K562 (cell line): ENCODE results near the gene PLGRKT. TPM values are rescaled to one million over a fixed set of nuclear protein-coding genes. Genes with fewer than 3 reads are reported as not detected.

Experiments
- ATAC-seq: fragments of 200-7000 bp; cut with Tn5 transposase; 3 replicates; pipeline ENCODE4 v1.9.1; 2020; ENCODE audit warnings: moderate library complexity
- BruUV-seq: library from RNA; stranded (reverse); fragments of 400-500 nt; replicated peaks from 2 replicates; lab custom pipeline; 2021; lab: Mats Ljungman, UMichigan
- CTCF ChIA-PET: fragments of 300-600 bp; formaldehyde crosslinking; extraction: SDS; loops from one replicate; lab custom pipeline; 2021; ENCODE audit warnings: low intra/inter-chr PET ratio; lab: Yijun Ruan, JAX
- POLR2A ChIA-PET: fragments of 300-600, 350-650 bp; sonication (Branson Sonifier 250); formaldehyde crosslinking; extraction: SDS; loops from one replicate; lab custom pipeline; 2021; ENCODE audit warnings: antibody characterized with exemption, inconsistent platforms; lab: Yijun Ruan, JAX
- DNase-seq, 4 experiments: peaks; one replicate each; pipeline versions ENCODE4 v3.0.0 to v3.0.0-alpha.2; 2011 to 2018; ENCODE audit warnings: low spot score in 3 of 4, mixed read lengths in 3 of 4; ENCODE audit errors: extremely low read depth in 1 of 4
- FAIRE-seq: peaks from 2 replicates; lab custom pipeline; 2011; peaks lifted over from hg19 to GRCh38; lab: Jason Lieb, UNC
- H2AFZ ChIP-seq: 2 replicates; pipeline ENCODE4 v1.6.0; 2011; ENCODE audit warnings: low read depth, low read length, control low read depth, inconsistent platforms
- H3K27ac ChIP-seq: fragments of 200-600 bp; 3 replicates; pipeline ENCODE4 v1.8.0; 2011; ENCODE audit warnings: low read depth, mild to moderate bottlenecking, control low read depth, inconsistent platforms, low read length, moderate library complexity, mixed read lengths; ENCODE audit errors: extremely low read depth
- H3K27me3 ChIP-seq, 2 experiments: fragments of 300-600 bp in 1 of 2; 2 replicates in 1 of 2; 3 replicates in 1 of 2; pipeline versions ENCODE4 v1.6.0 to v1.8.0; 2011; ENCODE audit warnings: inconsistent platforms in 2 of 2, low read length in 2 of 2, mild to moderate bottlenecking in 1 of 2, mixed read lengths in 1 of 2, moderate library complexity in 1 of 2; ENCODE audit not compliant: control insufficient read depth in 2 of 2, insufficient read depth in 2 of 2
- H3K36me3 ChIP-seq: fragments of 300-600 bp; 3 replicates; pipeline ENCODE4 v1.8.0; 2011; ENCODE audit warnings: mild to moderate bottlenecking, low read length, inconsistent platforms; ENCODE audit not compliant: control insufficient read depth, insufficient read depth
- H3K4me1 ChIP-seq, 2 experiments: fragments of 200-600 bp in 1 of 2; replicated peaks in 1 of 2; 2 replicates in 1 of 2; 3 replicates in 1 of 2; pipeline versions ENCODE4 v1.5.1 to v1.8.0; 2011; ENCODE audit warnings: inconsistent platforms in 2 of 2, low read length in 2 of 2, mild to moderate bottlenecking in 1 of 2, mixed read lengths in 1 of 2, moderate library complexity in 1 of 2; ENCODE audit not compliant: control insufficient read depth in 2 of 2, insufficient read depth in 2 of 2
- H3K4me2 ChIP-seq: 2 replicates; pipeline ENCODE4 v1.6.1; 2011; ENCODE audit warnings: low read length, control low read depth, inconsistent platforms, mixed read lengths; ENCODE audit not compliant: insufficient read depth
- H3K4me3 ChIP-seq: fragments of 200-600 bp; sonication (generic), shearing (Covaris generic); 2 replicates; pipeline ENCODE4 v1.5.1; 2016; ENCODE audit warnings: control low read depth, inconsistent platforms
- H3K79me2 ChIP-seq: fragments of 200-600 bp; 3 replicates; pipeline ENCODE4 v1.8.0; 2011; ENCODE audit warnings: low read length, inconsistent platforms; ENCODE audit not compliant: control insufficient read depth, insufficient read depth
- H3K9ac ChIP-seq, 2 experiments: 2 replicates each; pipeline versions ENCODE4 v1.6.0 to v1.6.1; 2011; ENCODE audit warnings: low read depth in 2 of 2, low read length in 2 of 2, control low read depth in 1 of 2, inconsistent platforms in 1 of 2, mild to moderate bottlenecking in 1 of 2, mixed read lengths in 1 of 2; ENCODE audit not compliant: insufficient read depth in 1 of 2
- H3K9me1 ChIP-seq: one replicate; pipeline ENCODE4 v1.6.0; 2011; ENCODE audit warnings: inconsistent platforms, mild to moderate bottlenecking, low read length, moderate library complexity; ENCODE audit not compliant: control insufficient read depth, insufficient read depth
- H3K9me3 ChIP-seq: replicated peaks from 2 replicates; pipeline ENCODE4 v1.5.1; 2011; ENCODE audit warnings: low read depth, low read length, inconsistent platforms; ENCODE audit not compliant: control insufficient read depth, insufficient read depth
- H4K20me1 ChIP-seq: replicated peaks from 2 replicates; pipeline ENCODE4 v1.6.1; 2011; ENCODE audit warnings: low read length, inconsistent platforms, mixed read lengths; ENCODE audit not compliant: control insufficient read depth, insufficient read depth
- MTA3 ChIP-seq: fragments of 450-650 bp; formaldehyde crosslinking; IDR thresholded peaks from 2 replicates; pipeline ENCODE4 v1.6.1; 2017; ENCODE audit warnings: mild to moderate bottlenecking, borderline replicate concordance
- ZFP36 ChIP-seq: fragments of 150-350 bp; IDR thresholded peaks from 2 replicates; pipeline ENCODE4 v1.6.1; 2018; ENCODE audit warnings: low read length, low read depth; ENCODE audit not compliant: partially characterized antibody
- ZNF175 ChIP-seq: fragments of 200-800 bp; sonication (Bioruptor generic); IDR thresholded peaks from 2 replicates; pipeline ENCODE4 v1.6.1; 2016; ENCODE audit warnings: low read depth, mild to moderate bottlenecking, missing genetic modification characterization, missing compliant biosample characterization
- ZNF407 ChIP-seq: fragments of 450-650 bp; IDR thresholded peaks from 2 replicates; pipeline ENCODE4 v1.6.1; 2016; ENCODE audit warnings: low read depth
- WGBS: fragments of 100-300 bp; shearing (Covaris generic); methylation state at CpG from one replicate; pipeline ENCODE4 v1.1.6; 2016; ENCODE audit warnings: low coverage, mixed read lengths; ENCODE audit not compliant: insufficient coverage; ENCODE audit errors: missing lambda C conversion rate; 5-methylcytosine and 5-hydroxymethylcytosine counted together
- in situ Hi-C: fragments of 300-500 bp; cut with MboI; formaldehyde crosslinking; loops from 4 replicates; pipeline ENCODE4 v1.15.0; 2018; ENCODE audit warnings: inconsistent platforms, mixed read lengths
- intact Hi-C: fragments of 100-400 bp; cut with micrococcal nuclease; formaldehyde crosslinking; loops from 2 replicates; pipeline ENCODE4 v1.14.2; 2022
- polyA plus RNA-seq, 8 experiments: library from polyadenylated mRNA; depleted of rRNA in 4 of 8; stranded (reverse) in 5 of 8; unstranded in 3 of 8; fragments of >200 nt; fragmentation: Nextera tagmentation in 2 of 8; fragmentation: Illumina TruSeq in 1 of 8; extraction: Ambion mirVana in 2 of 8; extraction: Trizol in 1 of 8; gene quantifications; 2 replicates each; pipeline versions ENCODE4 v1.2.1 to v1.2.3, GENCODE V29; 2011 to 2014; ENCODE audit warnings: inconsistent platforms in 1 of 8, missing spikeins in 1 of 8
- total RNA-seq, 7 experiments: library from RNA; depleted of rRNA in 6 of 7; stranded (reverse); fragments of >200 nt in 6 of 7; fragmentation: Illumina TruSeq in 2 of 7; extraction: Trizol in 2 of 7; gene quantifications; 2 replicates each; pipeline versions ENCODE4 v1.2.1 to v1.2.3, GENCODE V29; 2011 to 2021; ENCODE audit warnings: low replicate concordance in 1 of 7
- TF ChIP-seq, protein P1 (sequence below): fragments of 250-450 bp; sonication (Bioruptor Pico); IDR thresholded peaks from 2 replicates; pipeline ENCODE4 v1.8.0; 2022; ENCODE audit warnings: inconsistent platforms
- TF ChIP-seq, protein P2 (sequence below): fragments of 450-650 bp; formaldehyde crosslinking; IDR thresholded peaks from 2 replicates; pipeline ENCODE4 v1.4.0; 2020; ENCODE audit warnings: mild to moderate bottlenecking, moderate library complexity

The PLGRKT gene
- total and polyA plus RNA-seq, 9 of the 15 experiments (the other 6 are each of a cell fraction or from before 2014, with no cell fraction given): 4.7 to 13.8 (median 6.5) TPM

DNA sequence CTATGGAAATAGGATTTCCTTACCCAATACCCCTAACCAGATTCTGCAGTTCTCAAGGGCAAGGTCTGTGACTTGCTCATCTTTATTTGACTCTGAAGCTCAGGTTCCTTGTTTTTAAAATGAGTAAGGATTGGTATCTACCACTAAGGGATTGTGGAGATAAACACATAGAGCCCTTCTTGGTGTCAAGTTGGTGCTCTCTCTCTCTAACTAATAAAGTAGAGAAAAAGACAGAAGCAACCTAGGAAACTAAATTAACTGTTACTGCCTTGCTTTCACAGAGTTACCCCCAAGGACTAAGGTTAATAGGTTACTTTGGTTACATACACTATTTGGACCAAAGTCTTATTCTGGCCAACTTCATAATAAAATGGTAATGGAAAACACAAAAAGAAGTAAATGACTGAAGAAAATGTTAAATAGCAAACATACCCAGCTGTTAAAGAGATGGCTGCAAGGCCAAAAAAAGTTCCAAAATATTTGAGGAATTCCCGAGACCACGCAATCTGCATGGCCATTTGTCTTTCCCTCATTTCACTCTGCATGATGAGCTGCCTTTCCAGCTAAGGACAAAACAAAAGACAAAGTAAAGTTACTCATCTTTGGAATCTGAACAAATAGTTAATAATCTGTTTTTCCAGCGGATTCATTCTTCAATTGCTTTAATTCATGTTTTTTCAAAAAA lies 76.3 kb downstream of the PLGRKT start:
- Histone ChIP-seq H3K27ac (no peak overlapping the region), H2AFZ (no peak overlapping the region), H3K27me3 (no peaks in the 10 kb centered on the region), H3K4me2 (no peak overlapping the region), H3K9me3 (no peaks in the 10 kb centered on the region), H3K36me3 (no peaks in the 10 kb centered on the region), H3K79me2 (no peaks in the 10 kb centered on the region), H4K20me1 (no peaks in the 10 kb centered on the region), H3K4me1 (no peaks in the 10 kb centered on the region), H3K9me1 (no peaks in the 10 kb centered on the region), H3K9ac (no peak overlapping the region), H3K4me3 (no peak overlapping the region)
- FAIRE-seq (no peak), ATAC-seq (no peak), DNase-seq (no peak)
- intact Hi-C loops (no loop called here), in situ Hi-C loops (no loop called here)
- WGBS: 18% methylated on average over 3 of the region's 3 CpGs
- ChIA-PET POLR2A (no interaction called here), CTCF (no interaction called here)
- no TSS peak for BruUV-seq
- no peak for TF ChIP-seq ZNF175 (CRISPR knock-in tag)
- no peak for TF ChIP-seq MTA3
- TF ChIP-seq, protein P1, sequence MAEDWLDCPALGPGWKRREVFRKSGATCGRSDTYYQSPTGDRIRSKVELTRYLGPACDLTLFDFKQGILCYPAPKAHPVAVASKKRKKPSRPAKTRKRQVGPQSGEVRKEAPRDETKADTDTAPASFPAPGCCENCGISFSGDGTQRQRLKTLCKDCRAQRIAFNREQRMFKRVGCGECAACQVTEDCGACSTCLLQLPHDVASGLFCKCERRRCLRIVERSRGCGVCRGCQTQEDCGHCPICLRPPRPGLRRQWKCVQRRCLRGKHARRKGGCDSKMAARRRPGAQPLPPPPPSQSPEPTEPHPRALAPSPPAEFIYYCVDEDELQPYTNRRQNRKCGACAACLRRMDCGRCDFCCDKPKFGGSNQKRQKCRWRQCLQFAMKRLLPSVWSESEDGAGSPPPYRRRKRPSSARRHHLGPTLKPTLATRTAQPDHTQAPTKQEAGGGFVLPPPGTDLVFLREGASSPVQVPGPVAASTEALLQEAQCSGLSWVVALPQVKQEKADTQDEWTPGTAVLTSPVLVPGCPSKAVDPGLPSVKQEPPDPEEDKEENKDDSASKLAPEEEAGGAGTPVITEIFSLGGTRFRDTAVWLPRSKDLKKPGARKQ (CRISPR knock-in tag): no peak
- no peak for TF ChIP-seq ZNF407
- no peak for TF ChIP-seq ZFP36
- TF ChIP-seq, protein P2, sequence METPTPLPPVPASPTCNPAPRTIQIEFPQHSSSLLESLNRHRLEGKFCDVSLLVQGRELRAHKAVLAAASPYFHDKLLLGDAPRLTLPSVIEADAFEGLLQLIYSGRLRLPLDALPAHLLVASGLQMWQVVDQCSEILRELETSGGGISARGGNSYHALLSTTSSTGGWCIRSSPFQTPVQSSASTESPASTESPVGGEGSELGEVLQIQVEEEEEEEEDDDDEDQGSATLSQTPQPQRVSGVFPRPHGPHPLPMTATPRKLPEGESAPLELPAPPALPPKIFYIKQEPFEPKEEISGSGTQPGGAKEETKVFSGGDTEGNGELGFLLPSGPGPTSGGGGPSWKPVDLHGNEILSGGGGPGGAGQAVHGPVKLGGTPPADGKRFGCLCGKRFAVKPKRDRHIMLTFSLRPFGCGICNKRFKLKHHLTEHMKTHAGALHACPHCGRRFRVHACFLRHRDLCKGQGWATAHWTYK (CRISPR knock-in tag): no peak
